Neutrophil (primary cell): Measurements from ENCODE around the gene PTPN13.

Experiments used
- H3K27ac ChIP-seq: fragments of 200-600 bp; sonication (generic); 2 replicates; pipeline ENCODE4 v1.5.1; 2016; ENCODE audit warnings: mild to moderate bottlenecking, moderate library complexity
- H3K27me3 ChIP-seq: fragments of 200-600 bp; sonication (generic); 2 replicates; pipeline ENCODE4 v1.6.0; 2016; ENCODE audit warnings: mild to moderate bottlenecking
- H3K36me3 ChIP-seq: fragments of 200-600 bp; sonication (generic); 2 replicates; pipeline ENCODE4 v1.5.1; 2017
- H3K4me1 ChIP-seq, 2 experiments: fragments of 200-600 bp in 1 of 2; sonication (generic) in 1 of 2; 1 replicate in 1 of 2; 2 replicates in 1 of 2; pipeline versions ENCODE4 v1.5.1 to v1.6.1; 2013 to 2016; ENCODE audit warnings: low read depth in 1 of 2, low read length in 1 of 2, mild to moderate bottlenecking in 1 of 2, moderate library complexity in 1 of 2; ENCODE audit not compliant: control insufficient read depth in 1 of 2, insufficient read depth in 1 of 2
- H3K4me3 ChIP-seq, 2 experiments: fragments of 200-600 bp in 1 of 2; sonication (generic) in 1 of 2; 1 replicate in 1 of 2; 2 replicates in 1 of 2; pipeline ENCODE4 v1.5.1; 2013 to 2016; ENCODE audit warnings: low read depth in 1 of 2, low read length in 1 of 2, mild to moderate bottlenecking in 1 of 2, moderate library complexity in 1 of 2
- H3K9me3 ChIP-seq: fragments of 200-600 bp; sonication (generic); 2 replicates; pipeline ENCODE4 v1.5.1; 2016
- CTCF ChIP-seq: fragments of 200-600 bp; sonication (generic); IDR thresholded peaks from 2 replicates; pipeline ENCODE4 v1.5.1; 2016; ENCODE audit warnings: antibody characterized with exemption

The PTPN13 gene

GRCh38 chr4:86670298-86670697 lies 76.2 kb downstream of the PTPN13 start:
- H3K27me3 ChIP-seq, result no peaks in the 10 kb centered on the region
- H3K4me1 ChIP-seq, result no peaks in the 10 kb centered on the region
- H3K4me3 ChIP-seq, result no peak overlapping the region
- H3K9me3 ChIP-seq, result no peaks in the 10 kb centered on the region
- no peak for TF ChIP-seq CTCF
- no peaks in the 10 kb centered on the region for H3K36me3 ChIP-seq
- no peak overlapping the region for H3K27ac ChIP-seq

GRCh38 chr4:86670756-86671155 lies 76.6 kb downstream of the PTPN13 start:
- no peak overlapping the region for H3K27ac ChIP-seq
- H3K9me3 ChIP-seq, result no peaks in the 10 kb centered on the region
- H3K4me3 ChIP-seq, result no peak overlapping the region
- TF ChIP-seq CTCF, result no peak
- no peaks in the 10 kb centered on the region for H3K27me3 ChIP-seq
- no peaks in the 10 kb centered on the region for H3K4me1 ChIP-seq
- no peaks in the 10 kb centered on the region for H3K36me3 ChIP-seq

GRCh38 chr4:86675548-86675947 lies 81.4 kb downstream of the PTPN13 start:
- TF ChIP-seq CTCF, result no peak
- no peak overlapping the region for H3K4me3 ChIP-seq
- no peaks in the 10 kb centered on the region for H3K4me1 ChIP-seq
- no peaks in the 10 kb centered on the region for H3K9me3 ChIP-seq
- no peaks in the 10 kb centered on the region for H3K27me3 ChIP-seq
- H3K36me3 ChIP-seq, result no peaks in the 10 kb centered on the region
- H3K27ac ChIP-seq, result no peak overlapping the region

GRCh38 chr4:86678796-86679195 lies 84.7 kb downstream of the PTPN13 start:
- no peak overlapping the region for H3K4me3 ChIP-seq
- no peaks in the 10 kb centered on the region for H3K36me3 ChIP-seq
- no peak overlapping the region for H3K27ac ChIP-seq
- no peaks in the 10 kb centered on the region for H3K27me3 ChIP-seq
- no peaks in the 10 kb centered on the region for H3K4me1 ChIP-seq
- no peak for TF ChIP-seq CTCF
- H3K9me3 ChIP-seq, result no peaks in the 10 kb centered on the region

- Histone ChIP-seq H3K36me3 (no peaks in the 10 kb centered on the region), H3K4me1 (no peaks in the 10 kb centered on the region), H3K4me3 (no peak overlapping the region), H3K9me3 (no peaks in the 10 kb centered on the region), H3K27me3 (no peaks in the 10 kb centered on the region), H3K27ac (no peak overlapping the region)
- no peak for TF ChIP-seq CTCF
These were observed 85.3 kb downstream of the PTPN13 start for GRCh38 chr4:86679441-86679840.

GRCh38 chr4:86683167-86683566 lies 89.1 kb downstream of the PTPN13 start:
- no peak overlapping the region for H3K27ac ChIP-seq
- H3K36me3 ChIP-seq, result no peaks in the 10 kb centered on the region
- H3K4me1 ChIP-seq, result no peaks in the 10 kb centered on the region
- no peak overlapping the region for H3K4me3 ChIP-seq
- no peak for TF ChIP-seq CTCF
- H3K27me3 ChIP-seq, result no peaks in the 10 kb centered on the region
- H3K9me3 ChIP-seq, result no peaks in the 10 kb centered on the region
